Suppressor macrophage treated with lipopolysaccharide for 1 hour (primary cell): ENCODE data around the gene ADAR.

Source experiments
- DNase-seq, 3 donors: peaks; one replicate each; pipeline ENCODE4 v3.0.0-alpha.2; 2020 to 2022

ADAR gene

GRCh38 chr1:154616659-154617345, 8.8 kb upstream of the ADAR start:
- no peak for DNase-seq

GRCh38 chr1:154615411-154615810, 7.4 kb upstream of the ADAR start:
- DNase-seq: no peak

- no peak for DNase-seq
These were observed 6.9 kb upstream of the ADAR start for GRCh38 chr1:154614901-154615300.

- DNase-seq: no peak
These were observed 6.3 kb upstream of the ADAR start for GRCh38 chr1:154614247-154614646.

GRCh38 chr1:154611150-154611862, 3.3 kb upstream of the ADAR start:
- DNase-seq: no peak

- DNase-seq: no peak
These were observed 1.7 kb upstream of the ADAR start for GRCh38 chr1:154609398-154610380.

GRCh38 chr1:154608397-154609270, 648 bp upstream of the ADAR start:
- peak; percentile 51 to 65 (median 52) for DNase-seq

- peak; percentile 57 to 68 (median 59) for DNase-seq
These were observed 829 bp downstream of the ADAR start for GRCh38 chr1:154607106-154607608.

- DNase-seq: peak; percentile 55 to 68 (median 56)
These were observed 2.5 kb downstream of the ADAR start for GRCh38 chr1:154605534-154605933.

GRCh38 chr1:154603317-154603716, 4.7 kb downstream of the ADAR start:
- DNase-seq: no peak

GRCh38 chr1:154599658-154600057, 8.3 kb downstream of the ADAR start:
- DNase-seq: no peak

- DNase-seq: no peak
These were observed 8.9 kb downstream of the ADAR start for GRCh38 chr1:154598871-154599635.

- peak in 1 of 3 donors; percentile 17 for DNase-seq
These were observed 12.4 kb downstream of the ADAR start for GRCh38 chr1:154595621-154596020.

- no peak for DNase-seq
These were observed 13.2 kb downstream of the ADAR start for GRCh38 chr1:154594811-154595210.

- DNase-seq: no peak
These were observed 14.6 kb downstream of the ADAR start for GRCh38 chr1:154593390-154593789.

- DNase-seq: no peak
These were observed 16.8 kb downstream of the ADAR start for GRCh38 chr1:154591206-154591605.

- DNase-seq: no peak
These were observed 17.2 kb downstream of the ADAR start for GRCh38 chr1:154590756-154591155.

GRCh38 chr1:154589780-154590179, 18.2 kb downstream of the ADAR start:
- DNase-seq: peak in 1 of 3 donors; percentile 27

- no peak for DNase-seq
These were observed 21.3 kb downstream of the ADAR start for GRCh38 chr1:154586641-154587040.

GRCh38 chr1:154586231-154586630, 21.8 kb downstream of the ADAR start:
- DNase-seq: no peak
